SK-N-SH treated with all-trans-retinoic acid at 6 μM for 48 hours (cell line): ENCODE results near the gene RBKS.

Experiments
- RARB ChIP-seq: fragments of 250-450 bp; sonication (Bioruptor Pico); IDR thresholded peaks from 2 replicates; pipeline ENCODE4 v1.8.0; 2021; ENCODE audit warnings: mild to moderate bottlenecking, moderate library complexity
- ZNF565 ChIP-seq: fragments of 450-650 bp; formaldehyde crosslinking; conservative IDR thresholded peaks from 2 replicates; pipeline ENCODE4 v1.5.0; 2020; ENCODE audit warnings: low read depth, mild to moderate bottlenecking, moderate library complexity
- TF ChIP-seq, protein P1 (sequence below): fragments of 250-450 bp; sonication (Bioruptor Pico); IDR thresholded peaks from 2 replicates; pipeline ENCODE4 v1.5.1; 2020; ENCODE audit warnings: low read depth, mild to moderate bottlenecking, moderate library complexity
- TF ChIP-seq, protein P2 (sequence below): fragments of 250-450 bp; sonication (Bioruptor Pico); IDR thresholded peaks from 2 replicates; pipeline ENCODE4 v1.8.0; 2020; ENCODE audit warnings: mild to moderate bottlenecking, moderate library complexity, borderline replicate concordance

DNA sequence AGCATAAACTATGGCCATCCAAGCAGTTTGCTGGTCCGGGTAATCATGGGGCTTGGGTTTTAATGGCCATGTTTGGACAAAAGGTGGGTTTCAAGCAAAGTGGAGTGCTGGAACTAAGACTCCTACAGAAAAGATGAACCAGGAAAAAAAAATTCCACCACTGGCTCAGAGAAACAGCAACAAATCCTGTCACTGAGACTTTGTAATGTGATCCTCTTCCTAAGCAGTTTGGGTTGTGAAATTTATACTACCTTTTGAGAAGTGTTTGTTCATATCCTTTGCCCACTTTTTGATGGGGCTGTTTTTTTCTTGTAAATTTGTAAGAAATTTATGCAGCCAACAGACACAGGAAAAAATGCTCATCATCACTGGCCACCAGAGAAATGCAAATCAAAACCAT lies 78.4 kb downstream of the RBKS start:
- TF ChIP-seq ZNF565 (CRISPR knock-in tag) = no peak
- TF ChIP-seq, protein P1, sequence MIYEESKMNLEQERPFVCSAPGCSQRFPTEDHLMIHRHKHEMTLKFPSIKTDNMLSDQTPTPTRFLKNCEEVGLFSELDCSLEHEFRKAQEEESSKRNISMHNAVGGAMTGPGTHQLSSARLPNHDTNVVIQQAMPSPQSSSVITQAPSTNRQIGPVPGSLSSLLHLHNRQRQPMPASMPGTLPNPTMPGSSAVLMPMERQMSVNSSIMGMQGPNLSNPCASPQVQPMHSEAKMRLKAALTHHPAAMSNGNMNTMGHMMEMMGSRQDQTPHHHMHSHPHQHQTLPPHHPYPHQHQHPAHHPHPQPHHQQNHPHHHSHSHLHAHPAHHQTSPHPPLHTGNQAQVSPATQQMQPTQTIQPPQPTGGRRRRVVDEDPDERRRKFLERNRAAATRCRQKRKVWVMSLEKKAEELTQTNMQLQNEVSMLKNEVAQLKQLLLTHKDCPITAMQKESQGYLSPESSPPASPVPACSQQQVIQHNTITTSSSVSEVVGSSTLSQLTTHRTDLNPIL (CRISPR knock-in tag) = no peak
- TF ChIP-seq RARB (CRISPR knock-in tag) = no peak
- TF ChIP-seq, protein P2, sequence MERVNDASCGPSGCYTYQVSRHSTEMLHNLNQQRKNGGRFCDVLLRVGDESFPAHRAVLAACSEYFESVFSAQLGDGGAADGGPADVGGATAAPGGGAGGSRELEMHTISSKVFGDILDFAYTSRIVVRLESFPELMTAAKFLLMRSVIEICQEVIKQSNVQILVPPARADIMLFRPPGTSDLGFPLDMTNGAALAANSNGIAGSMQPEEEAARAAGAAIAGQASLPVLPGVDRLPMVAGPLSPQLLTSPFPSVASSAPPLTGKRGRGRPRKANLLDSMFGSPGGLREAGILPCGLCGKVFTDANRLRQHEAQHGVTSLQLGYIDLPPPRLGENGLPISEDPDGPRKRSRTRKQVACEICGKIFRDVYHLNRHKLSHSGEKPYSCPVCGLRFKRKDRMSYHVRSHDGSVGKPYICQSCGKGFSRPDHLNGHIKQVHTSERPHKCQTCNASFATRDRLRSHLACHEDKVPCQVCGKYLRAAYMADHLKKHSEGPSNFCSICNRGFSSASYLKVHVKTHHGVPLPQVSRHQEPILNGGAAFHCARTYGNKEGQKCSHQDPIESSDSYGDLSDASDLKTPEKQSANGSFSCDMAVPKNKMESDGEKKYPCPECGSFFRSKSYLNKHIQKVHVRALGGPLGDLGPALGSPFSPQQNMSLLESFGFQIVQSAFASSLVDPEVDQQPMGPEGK (CRISPR knock-in tag) = no peak
